ENCODE measurements around the gene S100A4.
"Not testable (repeated sequence)": the region's sequence is repeated elsewhere in the genome, so short reads cannot be mapped to it uniquely, and the experiment has no call there.

Gene S100A4

DNA sequence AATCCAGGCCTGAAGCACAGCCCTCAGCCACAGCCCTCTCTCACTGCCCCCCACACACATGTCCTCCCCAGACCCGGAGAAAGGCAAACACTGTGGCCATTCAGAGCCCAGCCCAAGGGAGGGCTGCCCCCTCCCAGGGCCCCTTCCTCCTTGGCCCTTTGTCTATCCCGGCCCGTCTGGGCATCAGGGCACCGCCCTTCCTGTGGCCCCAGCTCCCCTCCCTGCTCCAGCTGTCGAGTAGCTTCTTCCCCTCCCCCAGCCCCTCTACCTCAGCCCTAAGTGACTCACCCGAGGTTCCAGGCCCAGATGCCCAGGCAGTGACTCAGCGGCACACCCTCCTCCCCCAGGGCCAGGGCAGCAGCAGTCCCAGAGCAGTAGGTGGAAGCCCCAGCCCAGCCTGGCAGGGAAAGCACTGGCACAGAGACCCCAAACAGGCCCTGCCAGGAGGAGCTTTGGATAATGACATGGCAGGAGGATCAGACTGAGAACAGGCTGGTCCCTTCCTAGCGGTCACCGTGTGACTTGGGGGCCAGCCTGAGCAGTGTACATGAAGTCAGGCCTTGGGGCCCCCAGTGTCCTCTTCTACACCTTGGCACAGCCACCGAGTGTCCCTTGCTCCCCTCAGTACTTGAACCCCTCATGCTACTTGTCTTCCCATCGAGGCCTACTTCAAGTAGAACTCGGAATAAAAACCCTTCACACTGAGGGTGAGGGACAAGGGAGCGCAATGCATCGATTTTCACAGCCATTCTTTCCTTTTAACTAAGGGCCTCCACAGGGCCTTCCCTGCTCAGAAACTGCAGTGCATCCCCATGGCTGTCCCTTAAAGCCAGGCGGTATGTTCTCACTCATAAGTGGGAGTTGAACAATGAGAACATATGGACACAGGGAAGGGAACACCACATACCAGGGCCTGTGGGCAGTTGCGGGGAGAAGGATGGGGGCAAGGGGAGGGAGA, 21.1 kb upstream of the S100A4 start:
- peak; percentile 99 for DNase-seq

- peak; percentile 66 for DNase-seq
Observed at GRCh38 chr1:153565529-153566374, 20.1 kb upstream of the S100A4 start, which contains the start of gene S100A2. Gene S100A2, minus strand, starts transcription at chr1:153565844. Its CDS starts 1,967 bp downstream, at chr1:153563877.

- no peak for DNase-seq
Observed at GRCh38 chr1:153563991-153564390, 18.4 kb upstream of the S100A4 start.

DNA sequence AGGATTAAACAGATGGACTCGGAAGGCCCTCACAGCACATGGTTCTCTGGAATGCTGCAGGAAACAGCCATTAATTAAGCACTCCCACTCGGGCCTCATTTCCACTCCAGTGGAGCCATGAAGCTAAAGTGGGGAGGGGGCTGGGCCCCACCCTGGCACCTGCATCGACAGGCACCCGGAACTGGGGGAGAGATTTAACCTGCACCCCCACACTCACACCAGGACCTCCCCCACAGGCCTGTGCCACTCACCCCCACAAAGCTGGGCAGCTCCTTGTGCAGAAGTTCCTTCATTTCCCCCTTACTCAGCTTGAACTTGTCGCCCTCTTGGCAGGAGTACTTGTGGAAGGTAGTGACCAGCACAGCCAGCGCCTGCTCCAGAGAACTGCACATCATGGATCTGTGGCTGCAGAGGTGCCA, 17.9 kb upstream of the S100A4 start:
- DNase-seq: no peak

- not testable (repeated sequence) for DNase-seq
Observed at GRCh38 chr1:153562021-153562420, 16.4 kb upstream of the S100A4 start.

DNA sequence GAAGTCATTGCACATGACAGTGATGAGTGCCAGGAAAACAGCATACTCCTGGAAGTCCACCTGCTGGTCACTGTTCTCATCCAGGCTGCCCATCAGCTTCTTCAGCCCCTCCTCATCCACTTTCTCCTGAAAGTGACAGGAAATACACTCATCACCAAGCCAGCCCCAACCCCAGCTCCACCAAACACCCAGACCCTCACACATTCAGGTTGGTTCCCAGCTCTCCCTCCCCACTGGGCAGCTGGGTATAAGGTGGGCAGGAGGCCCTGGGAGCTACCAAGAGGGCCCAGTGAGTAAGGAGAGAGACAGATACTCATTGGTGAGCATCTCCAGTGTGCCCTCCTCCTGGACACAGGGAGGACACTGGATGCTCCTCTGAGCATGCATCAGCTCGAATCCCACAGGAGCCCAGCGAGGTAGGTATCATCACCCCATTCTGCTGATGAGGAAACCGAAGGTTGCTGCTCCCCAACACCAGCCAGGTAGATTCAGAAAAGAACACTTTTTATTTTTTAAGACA, 15.9 kb upstream of the S100A4 start:
- no peak for DNase-seq

- DNase-seq: no peak
Observed at GRCh38 chr1:153560771-153561465, 15.3 kb upstream of the S100A4 start.

- DNase-seq: no peak
Observed at GRCh38 chr1:153560241-153560640, 14.6 kb upstream of the S100A4 start.

DNA sequence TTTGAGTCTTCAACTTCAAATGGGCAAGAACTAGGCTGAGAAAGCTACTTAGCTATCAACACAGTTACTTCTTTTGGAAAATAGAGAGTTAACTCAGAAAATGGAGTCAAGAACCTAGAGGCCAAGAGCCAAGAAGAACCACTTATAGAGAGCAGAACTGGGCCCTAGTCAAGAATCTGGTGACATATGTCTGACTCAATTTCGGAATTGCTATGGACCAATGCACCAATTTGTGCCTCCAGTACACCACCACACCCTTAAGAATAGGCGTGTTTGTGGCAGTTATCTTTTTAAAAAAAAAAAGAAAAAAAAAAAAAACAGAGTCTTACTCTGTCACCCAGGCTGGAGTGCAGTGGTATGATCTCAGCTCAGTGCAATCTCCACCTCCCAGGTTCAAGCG, 12.3 kb upstream of the S100A4 start:
- DNase-seq: no peak

DNA sequence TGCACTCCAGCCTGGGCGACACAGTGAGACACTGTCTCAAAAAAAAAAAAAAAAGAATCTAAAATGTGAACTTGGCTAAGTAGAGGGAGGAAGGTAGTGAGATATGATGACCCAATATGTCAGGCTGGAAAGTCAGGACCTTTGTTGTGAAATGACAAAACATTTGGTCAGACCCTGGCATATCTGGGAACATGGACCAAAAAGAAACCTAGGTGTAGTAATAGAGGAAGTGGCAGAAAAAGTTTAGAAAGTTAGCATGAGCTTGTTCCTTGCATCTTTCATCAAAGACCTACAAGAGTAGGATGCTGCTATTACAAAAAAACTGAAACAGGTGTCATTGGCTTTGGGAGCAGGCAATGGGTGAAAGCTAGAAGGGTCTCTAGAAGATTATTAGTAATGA, 10.7 kb upstream of the S100A4 start:
- no peak for DNase-seq

DNA sequence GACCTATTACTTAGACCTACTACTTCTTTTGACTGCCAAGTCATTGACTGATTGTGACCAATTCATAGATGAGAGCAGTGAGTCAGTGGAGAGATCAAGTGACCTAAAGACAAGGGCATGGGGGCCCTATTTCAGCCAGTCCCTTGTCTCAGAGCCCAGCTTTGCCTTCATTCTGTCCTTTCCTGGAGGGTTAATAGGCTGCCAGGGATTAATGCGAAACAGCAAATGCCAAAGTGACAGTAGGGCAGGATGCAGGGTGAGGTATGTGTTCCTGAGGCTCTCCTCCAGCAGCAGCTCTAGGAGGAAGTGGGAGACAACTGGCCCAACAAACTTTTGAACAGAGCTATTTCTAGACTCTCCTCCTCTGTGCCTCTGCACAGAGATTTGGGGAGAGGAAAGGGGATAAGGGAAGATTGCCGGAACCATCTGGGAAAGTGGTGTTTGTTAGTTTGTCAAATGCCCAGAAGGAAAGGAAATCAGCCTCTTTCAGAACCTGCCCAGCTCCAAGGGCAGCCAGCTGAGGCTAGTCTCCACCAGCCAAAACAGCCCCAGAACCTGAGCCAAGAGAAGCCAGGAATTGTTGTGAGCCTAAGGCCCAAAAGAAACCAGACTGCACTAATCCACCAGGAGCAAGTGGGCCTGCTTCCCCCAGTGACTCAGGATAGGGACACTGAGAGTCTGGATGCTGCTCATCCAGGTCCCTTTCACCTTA, 8.4 kb upstream of the S100A4 start:
- DNase-seq: no peak

DNA sequence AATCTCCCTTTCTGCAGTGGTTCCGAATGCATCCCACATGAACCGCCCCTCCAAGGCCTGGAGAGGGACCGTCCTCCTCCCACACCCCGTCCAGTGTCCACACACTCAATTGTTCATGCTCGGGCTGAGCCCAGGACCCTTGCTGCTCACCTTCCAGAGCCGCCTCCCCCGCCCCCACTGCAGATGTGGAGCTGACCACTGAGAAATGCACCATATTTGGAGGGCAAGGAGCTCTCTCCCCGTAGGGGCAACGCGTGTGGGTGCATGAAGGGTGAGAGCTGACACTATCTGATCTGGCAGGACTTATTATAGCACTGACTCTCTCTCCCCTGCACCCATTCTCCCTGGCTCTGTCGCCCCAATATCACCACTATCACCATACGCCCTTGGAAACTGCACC, 7.5 kb upstream of the S100A4 start:
- no peak for DNase-seq

DNA sequence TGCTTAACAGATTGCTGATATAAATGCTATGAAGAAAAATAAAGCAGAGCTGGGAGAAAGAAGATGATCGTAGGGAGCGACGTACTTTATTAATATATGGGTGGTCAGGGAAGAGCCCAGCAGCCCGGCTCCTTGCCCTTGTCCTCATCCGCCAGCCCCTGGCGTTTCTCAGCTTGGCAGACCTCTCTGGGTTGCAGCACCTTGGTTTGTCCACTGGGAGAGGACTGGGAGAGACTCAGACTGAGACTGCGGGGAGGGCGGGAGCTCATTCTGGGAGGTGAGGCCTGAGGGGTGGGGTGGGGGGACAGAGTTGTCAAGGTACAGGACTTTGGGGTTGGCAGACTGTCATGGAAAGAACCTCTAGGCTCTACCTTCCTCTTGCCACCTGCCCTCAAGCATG, 6.7 kb upstream of the S100A4 start:
- no peak for DNase-seq

- DNase-seq: peak; percentile 66
Observed at GRCh38 chr1:153550827-153551500, 5.4 kb upstream of the S100A4 start.

DNA sequence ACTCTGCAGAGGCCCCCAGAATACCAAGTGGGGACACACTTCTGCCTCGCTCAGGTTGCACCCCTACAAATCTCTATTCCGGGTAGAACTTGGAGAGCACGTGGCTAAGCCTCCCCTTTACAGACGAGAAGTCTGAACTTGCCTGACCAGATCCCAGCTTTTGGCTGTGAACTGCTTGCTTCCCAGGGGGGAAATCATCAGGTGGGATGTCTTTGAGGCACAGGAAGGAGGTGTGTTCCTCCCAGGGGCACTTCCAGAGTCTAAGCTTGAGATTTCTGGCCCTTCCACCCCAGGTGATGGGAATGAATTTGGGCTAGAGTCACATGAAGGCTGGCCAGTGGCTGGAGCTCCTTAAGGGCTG, 4.8 kb upstream of the S100A4 start:
- no peak for DNase-seq

DNA sequence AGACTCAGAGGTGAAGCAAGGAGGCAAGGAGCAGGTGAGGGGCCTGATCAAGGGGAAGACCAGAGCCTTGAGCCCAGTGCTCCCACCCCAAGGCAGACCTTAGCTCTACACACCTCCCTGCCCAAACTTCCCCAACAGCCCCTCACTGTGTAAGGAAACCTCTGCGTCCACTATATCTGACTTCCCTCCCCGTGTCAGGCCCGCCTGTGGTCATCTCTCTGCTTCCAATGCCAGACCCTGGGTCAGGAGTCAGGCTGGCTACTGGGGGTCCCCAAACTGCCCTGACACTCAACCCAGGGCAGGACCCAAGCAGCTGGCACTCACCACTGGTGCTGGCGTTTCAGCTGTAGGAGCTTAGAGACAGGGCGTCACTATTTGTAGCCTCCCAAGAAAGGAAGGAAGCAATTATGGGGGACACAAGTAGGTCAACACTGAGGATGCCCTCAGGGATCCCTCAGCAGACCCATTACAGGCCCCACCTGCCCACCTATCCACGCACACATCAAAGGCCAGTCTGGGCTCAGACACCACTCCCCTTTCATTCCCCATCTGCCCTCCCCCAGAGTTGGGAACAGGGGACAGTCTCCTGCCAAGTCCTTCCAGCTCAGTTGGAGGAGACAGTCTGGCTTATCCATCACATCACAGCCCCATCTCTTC, 4.3 kb upstream of the S100A4 start:
- DNase-seq: no peak

- peak; percentile 42 for DNase-seq
Observed at GRCh38 chr1:153548722-153549688, 3.4 kb upstream of the S100A4 start, which contains the start of gene S100A3. Gene S100A3, minus strand, starts transcription at chr1:153549258. Its CDS starts 773 bp downstream, at chr1:153548485.

- peak; percentile 72 for DNase-seq
Observed at GRCh38 chr1:153547560-153548551, 2.2 kb upstream of the S100A4 start.
